Liver (tissue), 3 donors: Measurements from ENCODE around the gene PARD6G.
A peak's percentile ranks its signal among the peaks of the same experiment; 100 is the strongest.

Experiments
- EGR1 ChIP-seq, 2 donors: IDR thresholded peaks; 2 replicates each; pipeline ENCODE4 v1.6.1; 2016 to 2018; ENCODE audit warnings: antibody characterized with exemption in 2 of 2, low read depth in 2 of 2
- GABPA ChIP-seq, 2 donors: IDR thresholded peaks in 1 of 2; conservative IDR thresholded peaks in 1 of 2; 2 replicates each; pipeline ENCODE4 v1.6.1; 2016; ENCODE audit warnings: antibody characterized with exemption in 2 of 2, mild to moderate bottlenecking in 1 of 2, moderate library complexity in 1 of 2
- JUND ChIP-seq, 2 donors: IDR thresholded peaks; 2 replicates each; pipeline ENCODE4 v1.6.1; 2016; ENCODE audit warnings: antibody characterized with exemption in 2 of 2
- TAF1 ChIP-seq: conservative IDR thresholded peaks from 2 replicates; pipeline ENCODE4 v1.6.1; 2016; ENCODE audit warnings: antibody characterized with exemption, mild to moderate bottlenecking
- YY1 ChIP-seq: IDR thresholded peaks from 2 replicates; pipeline ENCODE4 v1.6.1; 2016; ENCODE audit warnings: antibody characterized with exemption, mild to moderate bottlenecking
- TF ChIP-seq, protein P1 (sequence below): fragments of 150-350 bp; IDR thresholded peaks from 2 replicates; pipeline ENCODE4 v1.5.1; 2017; ENCODE audit warnings: improper control_type of control experiment, low read depth, low read length; ENCODE audit not compliant: missing input control
- TF ChIP-seq, protein P2 (sequence below): IDR thresholded peaks from 2 replicates; pipeline ENCODE4 v1.6.1; 2016; ENCODE audit warnings: antibody characterized with exemption, mild to moderate bottlenecking
- TF ChIP-seq, protein P3 (sequence below): IDR thresholded peaks from 2 replicates; pipeline ENCODE4 v1.6.1; 2016; ENCODE audit warnings: antibody characterized with exemption
- TF ChIP-seq, protein P4 (sequence below): IDR thresholded peaks from 2 replicates; pipeline ENCODE4 v1.6.1; 2016; ENCODE audit warnings: antibody characterized with exemption
- donor health status: healthy.
- donor health status: healthy.

DNA sequence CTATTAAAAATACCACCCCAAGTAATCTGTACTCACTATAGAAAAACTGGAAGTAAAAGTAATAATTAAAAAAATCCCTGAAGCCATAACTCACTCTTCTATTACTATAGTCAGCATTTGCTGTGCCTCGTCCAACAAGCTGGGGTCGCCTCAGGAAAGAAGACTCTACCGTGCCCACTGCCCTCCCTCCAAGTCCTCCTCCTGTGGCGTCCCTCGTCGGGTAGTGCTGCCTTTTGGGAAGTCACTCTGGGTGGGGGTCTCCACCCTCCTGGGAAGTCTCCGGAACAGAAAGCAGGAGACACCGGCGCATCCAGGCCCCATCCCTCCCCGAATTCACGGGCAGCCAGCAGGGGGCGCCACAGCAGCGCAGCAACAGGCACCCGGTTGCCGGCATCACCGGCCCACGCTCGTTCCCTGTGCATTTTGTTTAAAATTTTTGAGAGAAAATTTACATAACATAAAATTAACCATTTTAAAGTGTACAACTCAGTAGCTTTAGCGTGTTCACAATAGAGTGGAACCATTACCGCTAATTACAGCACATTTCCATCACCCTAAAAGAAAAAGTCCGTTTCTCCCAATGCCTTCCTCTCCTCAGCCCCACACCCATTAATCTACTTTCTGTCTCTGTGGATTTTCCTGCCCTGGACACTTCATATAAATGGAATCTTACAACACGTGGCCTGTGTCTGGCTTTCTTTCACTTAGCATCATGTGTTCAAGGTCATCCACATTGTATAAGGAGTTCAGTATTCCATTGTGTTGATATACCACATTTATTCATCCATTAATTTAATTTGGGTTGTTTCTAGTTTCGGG, 76.1 kb downstream of the PARD6G start:
- TF ChIP-seq, protein P1, sequence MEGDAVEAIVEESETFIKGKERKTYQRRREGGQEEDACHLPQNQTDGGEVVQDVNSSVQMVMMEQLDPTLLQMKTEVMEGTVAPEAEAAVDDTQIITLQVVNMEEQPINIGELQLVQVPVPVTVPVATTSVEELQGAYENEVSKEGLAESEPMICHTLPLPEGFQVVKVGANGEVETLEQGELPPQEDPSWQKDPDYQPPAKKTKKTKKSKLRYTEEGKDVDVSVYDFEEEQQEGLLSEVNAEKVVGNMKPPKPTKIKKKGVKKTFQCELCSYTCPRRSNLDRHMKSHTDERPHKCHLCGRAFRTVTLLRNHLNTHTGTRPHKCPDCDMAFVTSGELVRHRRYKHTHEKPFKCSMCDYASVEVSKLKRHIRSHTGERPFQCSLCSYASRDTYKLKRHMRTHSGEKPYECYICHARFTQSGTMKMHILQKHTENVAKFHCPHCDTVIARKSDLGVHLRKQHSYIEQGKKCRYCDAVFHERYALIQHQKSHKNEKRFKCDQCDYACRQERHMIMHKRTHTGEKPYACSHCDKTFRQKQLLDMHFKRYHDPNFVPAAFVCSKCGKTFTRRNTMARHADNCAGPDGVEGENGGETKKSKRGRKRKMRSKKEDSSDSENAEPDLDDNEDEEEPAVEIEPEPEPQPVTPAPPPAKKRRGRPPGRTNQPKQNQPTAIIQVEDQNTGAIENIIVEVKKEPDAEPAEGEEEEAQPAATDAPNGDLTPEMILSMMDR = peak; percentile 65
- TF ChIP-seq YY1 = no peak
- TF ChIP-seq, protein P2, sequence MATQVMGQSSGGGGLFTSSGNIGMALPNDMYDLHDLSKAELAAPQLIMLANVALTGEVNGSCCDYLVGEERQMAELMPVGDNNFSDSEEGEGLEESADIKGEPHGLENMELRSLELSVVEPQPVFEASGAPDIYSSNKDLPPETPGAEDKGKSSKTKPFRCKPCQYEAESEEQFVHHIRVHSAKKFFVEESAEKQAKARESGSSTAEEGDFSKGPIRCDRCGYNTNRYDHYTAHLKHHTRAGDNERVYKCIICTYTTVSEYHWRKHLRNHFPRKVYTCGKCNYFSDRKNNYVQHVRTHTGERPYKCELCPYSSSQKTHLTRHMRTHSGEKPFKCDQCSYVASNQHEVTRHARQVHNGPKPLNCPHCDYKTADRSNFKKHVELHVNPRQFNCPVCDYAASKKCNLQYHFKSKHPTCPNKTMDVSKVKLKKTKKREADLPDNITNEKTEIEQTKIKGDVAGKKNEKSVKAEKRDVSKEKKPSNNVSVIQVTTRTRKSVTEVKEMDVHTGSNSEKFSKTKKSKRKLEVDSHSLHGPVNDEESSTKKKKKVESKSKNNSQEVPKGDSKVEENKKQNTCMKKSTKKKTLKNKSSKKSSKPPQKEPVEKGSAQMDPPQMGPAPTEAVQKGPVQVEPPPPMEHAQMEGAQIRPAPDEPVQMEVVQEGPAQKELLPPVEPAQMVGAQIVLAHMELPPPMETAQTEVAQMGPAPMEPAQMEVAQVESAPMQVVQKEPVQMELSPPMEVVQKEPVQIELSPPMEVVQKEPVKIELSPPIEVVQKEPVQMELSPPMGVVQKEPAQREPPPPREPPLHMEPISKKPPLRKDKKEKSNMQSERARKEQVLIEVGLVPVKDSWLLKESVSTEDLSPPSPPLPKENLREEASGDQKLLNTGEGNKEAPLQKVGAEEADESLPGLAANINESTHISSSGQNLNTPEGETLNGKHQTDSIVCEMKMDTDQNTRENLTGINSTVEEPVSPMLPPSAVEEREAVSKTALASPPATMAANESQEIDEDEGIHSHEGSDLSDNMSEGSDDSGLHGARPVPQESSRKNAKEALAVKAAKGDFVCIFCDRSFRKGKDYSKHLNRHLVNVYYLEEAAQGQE = no peak
- no peak for TF ChIP-seq TAF1
- TF ChIP-seq, protein P3, sequence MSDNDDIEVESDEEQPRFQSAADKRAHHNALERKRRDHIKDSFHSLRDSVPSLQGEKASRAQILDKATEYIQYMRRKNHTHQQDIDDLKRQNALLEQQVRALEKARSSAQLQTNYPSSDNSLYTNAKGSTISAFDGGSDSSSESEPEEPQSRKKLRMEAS = no peak
- TF ChIP-seq GABPA (IDR thresholded peaks at IDR 0.05 in 1 of 2, conservative IDR thresholded peaks at IDR 0.05 in 1 of 2) = no peak
- TF ChIP-seq EGR1 (IDR thresholded peaks at IDR 0.05; ENCODE audit: low read depth in 2 of 2) = no peak
- TF ChIP-seq, protein P4, sequence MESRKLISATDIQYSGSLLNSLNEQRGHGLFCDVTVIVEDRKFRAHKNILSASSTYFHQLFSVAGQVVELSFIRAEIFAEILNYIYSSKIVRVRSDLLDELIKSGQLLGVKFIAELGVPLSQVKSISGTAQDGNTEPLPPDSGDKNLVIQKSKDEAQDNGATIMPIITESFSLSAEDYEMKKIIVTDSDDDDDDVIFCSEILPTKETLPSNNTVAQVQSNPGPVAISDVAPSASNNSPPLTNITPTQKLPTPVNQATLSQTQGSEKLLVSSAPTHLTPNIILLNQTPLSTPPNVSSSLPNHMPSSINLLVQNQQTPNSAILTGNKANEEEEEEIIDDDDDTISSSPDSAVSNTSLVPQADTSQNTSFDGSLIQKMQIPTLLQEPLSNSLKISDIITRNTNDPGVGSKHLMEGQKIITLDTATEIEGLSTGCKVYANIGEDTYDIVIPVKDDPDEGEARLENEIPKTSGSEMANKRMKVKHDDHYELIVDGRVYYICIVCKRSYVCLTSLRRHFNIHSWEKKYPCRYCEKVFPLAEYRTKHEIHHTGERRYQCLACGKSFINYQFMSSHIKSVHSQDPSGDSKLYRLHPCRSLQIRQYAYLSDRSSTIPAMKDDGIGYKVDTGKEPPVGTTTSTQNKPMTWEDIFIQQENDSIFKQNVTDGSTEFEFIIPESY = no peak
- TF ChIP-seq JUND (IDR thresholded peaks at IDR 0.05) = no peak
